HepG2 (cell line): Measurements from ENCODE around the gene FEM1B. TPM values are rescaled to one million over a fixed set of nuclear protein-coding genes. Genes with fewer than 3 reads are reported as not detected.
A peak's percentile ranks its signal among the peaks of the same experiment; 100 is the strongest.

ENCODE experiments used
- ATF1 ChIP-seq: IDR thresholded peaks from 2 replicates; pipeline ENCODE4 v1.6.1; 2016; ENCODE audit warnings: mild to moderate bottlenecking, control low read depth
- CAMTA2 ChIP-seq: sonication (generic); formaldehyde crosslinking; IDR thresholded peaks from 2 replicates; pipeline ENCODE4 v1.4.0; 2020; ENCODE audit warnings: mild to moderate bottlenecking, missing genetic modification reagents, borderline replicate concordance
- ETV6 ChIP-seq: sonication (generic); formaldehyde crosslinking; conservative IDR thresholded peaks from 2 replicates; pipeline ENCODE4 v1.4.0; 2020; ENCODE audit warnings: missing genetic modification reagents
- FOXO4 ChIP-seq: sonication (generic); formaldehyde crosslinking; conservative IDR thresholded peaks from 2 replicates; pipeline ENCODE4 v1.8.1; 2023; ENCODE audit warnings: missing genetic modification reagents
- HNF1B ChIP-seq: sonication (generic); formaldehyde crosslinking; IDR thresholded peaks from 2 replicates; pipeline ENCODE4 v1.5.1; 2020; ENCODE audit warnings: mild to moderate bottlenecking, moderate library complexity, missing genetic modification reagents
- SATB2 ChIP-seq: sonication (generic); formaldehyde crosslinking; IDR thresholded peaks from 2 replicates; pipeline ENCODE4 v1.5.0; 2020; ENCODE audit warnings: missing genetic modification reagents
- YY1 ChIP-seq: IDR thresholded peaks from 2 replicates; pipeline ENCODE4 v1.6.1; 2011; ENCODE audit warnings: low read length, low read depth, moderate library complexity, mild to moderate bottlenecking; ENCODE audit not compliant: insufficient read depth, insufficient replicate concordance
- ZNF350 ChIP-seq: sonication (generic); formaldehyde crosslinking; IDR thresholded peaks from 2 replicates; pipeline ENCODE4 v1.4.0; 2020; ENCODE audit warnings: mild to moderate bottlenecking, low read depth, missing genetic modification reagents, borderline replicate concordance
- ZNF660 ChIP-seq: sonication (generic); formaldehyde crosslinking; IDR thresholded peaks from 2 replicates; pipeline ENCODE4 v1.5.1; 2020; ENCODE audit warnings: mild to moderate bottlenecking, low read depth, missing genetic modification reagents, borderline replicate concordance
- ZNF749 ChIP-seq: sonication (generic); formaldehyde crosslinking; IDR thresholded peaks from 2 replicates; pipeline ENCODE4 v1.8.0; 2022; ENCODE audit warnings: mild to moderate bottlenecking, missing genetic modification reagents, moderate library complexity, borderline replicate concordance
- ZNF761 ChIP-seq: sonication (generic); formaldehyde crosslinking; conservative IDR thresholded peaks from 2 replicates; pipeline ENCODE4 v1.4.0; 2020; ENCODE audit warnings: mild to moderate bottlenecking, missing genetic modification reagents
- ZNF788 ChIP-seq: sonication (generic); formaldehyde crosslinking; IDR thresholded peaks from 2 replicates; pipeline ENCODE4 v1.5.0; 2020; ENCODE audit warnings: mild to moderate bottlenecking, missing genetic modification reagents, borderline replicate concordance
- polyA plus RNA-seq, 8 experiments: library from polyadenylated mRNA; depleted of rRNA in 3 of 8; stranded (reverse) in 7 of 8; unstranded in 1 of 8; fragments of >200 nt; fragmentation: Illumina TruSeq in 4 of 8; extraction: Trizol in 4 of 8; gene quantifications; 2 replicates each; pipeline versions ENCODE4 v1.2.1 to v1.2.3, GENCODE V29; 2011 to 2016; ENCODE audit warnings: low read depth in 4 of 8, missing spikeins in 1 of 8, mixed read lengths in 1 of 8; ENCODE audit not compliant: insufficient read depth in 1 of 8
- total RNA-seq, 5 experiments: library from RNA; depleted of rRNA; stranded (reverse); fragments of >200 nt; fragmentation: Illumina TruSeq; extraction: Trizol; gene quantifications; 2 replicates each; pipeline ENCODE4 v1.2.3, GENCODE V29; 2016; ENCODE audit warnings: low read depth in 1 of 5

Gene FEM1B
- total and polyA plus RNA-seq, 2 of the 13 experiments (the other 11 are each of a cell fraction or from before 2014, with no cell fraction given) = 38.1 to 40.0 TPM

DNA sequence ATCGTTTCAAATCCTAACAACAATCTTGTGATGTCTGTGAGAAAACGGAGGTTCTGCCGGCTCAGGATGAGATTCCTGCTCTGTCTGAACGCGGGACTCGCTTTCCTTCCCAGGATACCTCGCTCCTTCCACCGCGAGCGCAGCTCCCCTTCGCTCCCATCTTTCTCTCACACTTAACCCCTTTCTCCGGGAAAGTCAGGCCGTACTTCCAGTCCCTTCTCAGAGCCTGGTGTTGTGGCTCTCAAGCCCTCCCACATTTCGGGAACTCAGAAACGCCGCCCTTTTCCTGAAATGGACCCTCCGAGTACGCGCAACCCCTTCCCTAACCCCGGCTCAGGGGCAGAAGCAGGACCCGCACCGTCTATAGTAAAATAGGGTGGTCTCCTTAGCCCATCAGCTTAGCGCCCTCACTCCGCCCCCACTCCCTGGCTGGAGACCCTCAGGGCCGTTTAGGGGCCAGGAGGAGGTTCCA lies 378 bp upstream of the FEM1B start (continued):
- TF ChIP-seq ATF1 (0 out of 2 replicates have a peak, but pooled peaks have one; percentile 23), FOXO4 (CRISPR knock-in tag) (0 out of 2 replicates have a peak, but pooled peaks have one; percentile 21), ZNF761 (CRISPR knock-in tag) (no peak), ZNF788 (CRISPR knock-in tag) (no peak), ZNF660 (CRISPR knock-in tag) (no peak), YY1 (peak; percentile 16), ETV6 (CRISPR knock-in tag) (0 out of 2 replicates have a peak, but pooled peaks have one; percentile 3), ZNF749 (CRISPR knock-in tag) (no peak), SATB2 (0 out of 2 replicates have a peak, but pooled peaks have one; percentile 18), CAMTA2 (CRISPR knock-in tag) (no peak), HNF1B (CRISPR knock-in tag) (0 out of 2 replicates have a peak, but pooled peaks have one; percentile 41), ZNF350 (CRISPR knock-in tag) (no peak; the same call in 1 of the 2 replicates)
